Measurements from ENCODE around the gene ABCB11. TPM values are rescaled to one million over a fixed set of nuclear protein-coding genes. Genes with fewer than 3 reads are reported as not detected.
"Not testable (repeated sequence)": the region's sequence is repeated elsewhere in the genome, so short reads cannot be mapped to it uniquely, and the experiment has no call there.

Gene ABCB11
- total RNA-seq, 1 donor, result not detected

GRCh38 chr2:168944065-168944464, 87.1 kb downstream of the ABCB11 start:
- H3K4me3 ChIP-seq (ENCODE audit: low read depth, low read length), result no peak overlapping the region
- TF ChIP-seq CTCF (IDR thresholded peaks at IDR 0.05; ENCODE audit: insufficient read depth, low read length), result no peak
- DNase-seq (ENCODE audit: low read depth), result no peak

DNA sequence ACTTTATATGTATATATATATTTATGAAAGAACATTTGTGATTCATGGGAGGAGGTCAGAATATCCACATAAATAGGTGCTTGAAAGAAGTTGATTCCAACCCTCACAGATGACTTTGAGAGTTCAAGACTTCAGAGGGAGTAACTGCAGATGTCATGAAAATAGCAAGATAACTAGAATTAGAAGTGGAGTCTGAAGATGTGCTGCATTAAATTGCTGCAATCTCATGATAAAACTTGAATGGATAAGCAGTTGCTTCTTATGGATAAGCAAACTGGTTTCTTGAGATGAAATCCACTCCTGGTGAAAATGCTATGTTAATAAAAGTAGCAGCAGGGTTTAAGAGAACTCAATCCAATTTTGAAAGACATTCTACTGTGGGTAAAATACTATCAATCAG, 89.8 kb downstream of the ABCB11 start:
- no peak overlapping the region for H3K4me3 ChIP-seq (ENCODE audit: low read depth, low read length)
- DNase-seq (ENCODE audit: low read depth), result no peak
- TF ChIP-seq CTCF (IDR thresholded peaks at IDR 0.05; ENCODE audit: insufficient read depth, low read length), result no peak

- DNase-seq (ENCODE audit: low read depth), result no peak
- no peak for TF ChIP-seq CTCF (IDR thresholded peaks at IDR 0.05; ENCODE audit: insufficient read depth, low read length)
- no peak overlapping the region for H3K4me3 ChIP-seq (ENCODE audit: low read depth, low read length)
These were observed 91.2 kb downstream of the ABCB11 start for GRCh38 chr2:168939918-168940317.

DNA sequence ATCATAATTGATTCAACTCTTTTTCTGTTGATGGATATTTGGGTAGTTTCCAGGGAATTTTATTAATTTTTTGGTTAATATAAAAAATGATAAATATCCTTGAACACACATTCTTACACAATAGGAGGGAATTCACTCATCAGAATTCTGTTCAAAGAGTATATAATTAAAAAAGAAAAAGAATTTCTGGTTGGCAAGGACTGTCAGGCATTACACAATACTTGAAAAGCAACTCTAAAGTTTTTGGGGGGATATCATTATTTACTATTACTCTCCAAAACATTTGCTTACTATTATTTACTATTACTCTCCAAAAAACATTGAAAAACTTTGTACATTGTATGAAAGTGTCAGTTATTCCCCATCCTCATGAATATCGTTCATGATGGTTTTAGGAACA, 92.1 kb downstream of the ABCB11 start:
- TF ChIP-seq CTCF (IDR thresholded peaks at IDR 0.05; ENCODE audit: insufficient read depth, low read length), result no peak
- DNase-seq (ENCODE audit: low read depth), result no peak
- no peak overlapping the region for H3K4me3 ChIP-seq (ENCODE audit: low read depth, low read length)

DNA sequence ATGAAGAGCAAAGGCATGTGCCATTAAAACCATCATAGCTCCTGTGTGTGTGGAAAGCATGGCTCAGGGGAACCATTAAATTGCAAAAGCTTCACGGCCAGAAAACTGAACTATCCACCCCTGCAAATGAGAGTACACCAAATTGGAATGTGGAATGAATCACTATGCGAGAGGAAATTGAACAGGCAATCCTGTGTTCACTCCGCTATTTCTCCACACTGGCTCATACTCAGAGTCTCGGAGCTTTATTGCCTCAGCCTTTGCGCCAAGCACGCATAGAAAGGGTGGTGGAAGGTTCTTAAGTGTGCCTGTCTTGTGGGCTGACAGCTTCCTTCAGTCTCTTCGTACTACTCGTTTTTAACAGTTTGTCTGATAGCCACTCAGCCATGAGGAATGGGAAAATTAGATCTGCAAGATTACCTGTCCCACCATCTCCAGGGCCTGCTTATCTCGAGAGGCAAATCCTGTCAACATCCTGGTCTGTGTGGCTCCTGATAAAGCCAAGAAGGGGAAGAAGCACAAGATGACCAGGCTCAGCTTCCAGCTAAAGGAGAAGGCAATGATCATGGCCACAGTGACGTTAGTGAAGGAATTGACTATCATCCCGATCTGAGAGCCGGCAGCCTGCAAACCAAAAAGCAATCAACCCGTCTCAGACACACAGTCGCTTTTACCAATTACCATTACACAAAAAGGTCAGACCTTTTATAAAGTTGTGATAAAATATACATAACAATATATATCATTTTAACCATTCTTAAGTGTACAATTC, 95.1 kb downstream of the ABCB11 start:
- DNase-seq (ENCODE audit: low read depth), result no peak
- TF ChIP-seq CTCF (IDR thresholded peaks at IDR 0.05; ENCODE audit: insufficient read depth, low read length), result no peak
- H3K4me3 ChIP-seq (ENCODE audit: low read depth, low read length), result no peak overlapping the region

GRCh38 chr2:168934826-168935225, 96.3 kb downstream of the ABCB11 start:
- TF ChIP-seq CTCF (IDR thresholded peaks at IDR 0.05; ENCODE audit: insufficient read depth, low read length), result no peak
- H3K4me3 ChIP-seq (ENCODE audit: low read depth, low read length), result no peak overlapping the region
- no peak for DNase-seq (ENCODE audit: low read depth)

- DNase-seq (ENCODE audit: low read depth); H3K4me3 ChIP-seq (ENCODE audit: low read depth, low read length): not testable (repeated sequence)
These were observed 99.0 kb downstream of the ABCB11 start for GRCh38 chr2:168932174-168932573.

All from fibroblast of the aortic adventitia (primary cell).